ENCODE measurements around the gene CANT1.

GRCh38 chr17:78956254-78956653 lies 53.3 kb downstream of the CANT1 start:
- TF ChIP-seq CTCF (IDR thresholded peaks at IDR 0.05; ENCODE audit: insufficient read depth, low read depth, low read length) (no peak), EZH2 (IDR thresholded peaks at IDR 0.05; ENCODE audit: insufficient read depth, low read length) (no peak)

Data from astrocyte (in vitro differentiated cells and primary cell).